Thoracic aorta (tissue), 2 donors: ENCODE results near the gene RUNX2. TPM values are rescaled to one million over a fixed set of nuclear protein-coding genes. Genes with fewer than 3 reads are reported as not detected.
"Not testable (repeated sequence)": the region's sequence is repeated elsewhere in the genome, so short reads cannot be mapped to it uniquely, and the experiment has no call there.

ENCODE experiments used
- ATAC-seq: fragments of 150-250 bp; one replicate; pipeline ENCODE4 v1.8.0; 2017; ENCODE audit warnings: low read depth; ENCODE audit not compliant: insufficient number of reproducible peaks, low FRiP score
- DNase-seq: peaks from one replicate; pipeline ENCODE4 v3.0.0-alpha.2; 2020; ENCODE audit warnings: low spot score
- H3K27ac ChIP-seq, 2 donors: fragments of 200-600 bp; sonication (generic); 1 replicate in 1 of 2; 2 replicates in 1 of 2; pipeline ENCODE4 v1.5.1; 2016; ENCODE audit warnings: mild to moderate bottlenecking in 2 of 2, moderate library complexity in 2 of 2
- H3K27me3 ChIP-seq: fragments of 200-600 bp; sonication (generic); replicated peaks from 2 replicates; pipeline ENCODE4 v1.6.0; 2016; ENCODE audit warnings: mild to moderate bottlenecking; ENCODE audit not compliant: insufficient read depth
- H3K36me3 ChIP-seq: fragments of 200-600 bp; sonication (generic); one replicate; pipeline ENCODE4 v1.5.1; 2016
- H3K4me1 ChIP-seq, 2 donors: fragments of 200-600 bp; sonication (generic); 1 replicate in 1 of 2; 2 replicates in 1 of 2; pipeline versions ENCODE4 v1.5.1 to v1.6.0; 2016; ENCODE audit warnings: low read depth in 2 of 2, mild to moderate bottlenecking in 1 of 2; ENCODE audit not compliant: control insufficient read depth in 1 of 2
- H3K4me3 ChIP-seq: fragments of 200-600 bp; sonication (generic); 2 replicates; pipeline ENCODE4 v1.5.1; 2016; ENCODE audit warnings: mild to moderate bottlenecking
- H3K9me3 ChIP-seq: fragments of 200-600 bp; sonication (generic); 2 replicates; pipeline ENCODE4 v1.5.1; 2016
- total RNA-seq, 2 donors: library from RNA; depleted of rRNA; stranded (reverse); fragments of >200 nt; gene quantifications; one replicate each; pipeline versions ENCODE4 v1.1.0 to v1.2.3, GENCODE V29; 2016
- TF ChIP-seq, protein P1 (sequence below): fragments of 200-600 bp; sonication (generic); IDR thresholded peaks from one replicate; pipeline ENCODE4 v1.5.1; 2019; ENCODE audit warnings: antibody characterized with exemption

RUNX2 gene
- total RNA-seq, 2 donors from 2014 or later = 3.2 to 7.9 TPM

GRCh38 chr6:45554591-45554990, 226.5 kb downstream of the RUNX2 start:
- no peak for DNase-seq
- Histone ChIP-seq H3K27me3 (no peaks in the 10 kb centered on the region), H3K4me1 (peaks cover 5 to 9% of the 10 kb centered on the region in 2 donors), H3K27ac (no peak overlapping the region), H3K36me3 (no peaks in the 10 kb centered on the region), H3K4me3 (no peak overlapping the region), H3K9me3 (no peaks in the 10 kb centered on the region)
- no peak for ATAC-seq
- TF ChIP-seq, protein P1, sequence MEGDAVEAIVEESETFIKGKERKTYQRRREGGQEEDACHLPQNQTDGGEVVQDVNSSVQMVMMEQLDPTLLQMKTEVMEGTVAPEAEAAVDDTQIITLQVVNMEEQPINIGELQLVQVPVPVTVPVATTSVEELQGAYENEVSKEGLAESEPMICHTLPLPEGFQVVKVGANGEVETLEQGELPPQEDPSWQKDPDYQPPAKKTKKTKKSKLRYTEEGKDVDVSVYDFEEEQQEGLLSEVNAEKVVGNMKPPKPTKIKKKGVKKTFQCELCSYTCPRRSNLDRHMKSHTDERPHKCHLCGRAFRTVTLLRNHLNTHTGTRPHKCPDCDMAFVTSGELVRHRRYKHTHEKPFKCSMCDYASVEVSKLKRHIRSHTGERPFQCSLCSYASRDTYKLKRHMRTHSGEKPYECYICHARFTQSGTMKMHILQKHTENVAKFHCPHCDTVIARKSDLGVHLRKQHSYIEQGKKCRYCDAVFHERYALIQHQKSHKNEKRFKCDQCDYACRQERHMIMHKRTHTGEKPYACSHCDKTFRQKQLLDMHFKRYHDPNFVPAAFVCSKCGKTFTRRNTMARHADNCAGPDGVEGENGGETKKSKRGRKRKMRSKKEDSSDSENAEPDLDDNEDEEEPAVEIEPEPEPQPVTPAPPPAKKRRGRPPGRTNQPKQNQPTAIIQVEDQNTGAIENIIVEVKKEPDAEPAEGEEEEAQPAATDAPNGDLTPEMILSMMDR = no peak

- H3K36me3 ChIP-seq = no peaks in the 10 kb centered on the region
- no peak overlapping the region for H3K27ac ChIP-seq
- TF ChIP-seq, protein P1 = no peak
- no peaks in the 10 kb centered on the region for H3K9me3 ChIP-seq
- no peaks in the 10 kb centered on the region for H3K27me3 ChIP-seq
- H3K4me1 ChIP-seq = peaks cover 5 to 9% of the 10 kb centered on the region in 2 donors
- peak overlapping the region; percentile 43 for H3K4me3 ChIP-seq
- DNase-seq (no peak), ATAC-seq (no peak)
Observed at GRCh38 chr6:45555981-45556771, 228.0 kb downstream of the RUNX2 start.

- Histone ChIP-seq H3K4me1 (peaks cover 5 to 9% of the 10 kb centered on the region in 2 donors), H3K9me3 (no peaks in the 10 kb centered on the region), H3K27ac (no peak overlapping the region), H3K36me3 (no peaks in the 10 kb centered on the region), H3K4me3 (no peak overlapping the region), H3K27me3 (no peaks in the 10 kb centered on the region)
- DNase-seq (no peak), ATAC-seq (no peak)
- TF ChIP-seq, protein P1 = no peak
Observed at GRCh38 chr6:45556828-45557227, 228.7 kb downstream of the RUNX2 start.

GRCh38 chr6:45557454-45557853, 229.3 kb downstream of the RUNX2 start:
- Histone ChIP-seq H3K4me1 (peaks cover 5 to 9% of the 10 kb centered on the region in 2 donors), H3K27me3 (no peaks in the 10 kb centered on the region), H3K4me3 (no peak overlapping the region), H3K27ac (no peak overlapping the region), H3K36me3 (no peaks in the 10 kb centered on the region), H3K9me3 (no peaks in the 10 kb centered on the region)
- no peak for ATAC-seq
- DNase-seq = no peak
- TF ChIP-seq, protein P1 = no peak

DNA sequence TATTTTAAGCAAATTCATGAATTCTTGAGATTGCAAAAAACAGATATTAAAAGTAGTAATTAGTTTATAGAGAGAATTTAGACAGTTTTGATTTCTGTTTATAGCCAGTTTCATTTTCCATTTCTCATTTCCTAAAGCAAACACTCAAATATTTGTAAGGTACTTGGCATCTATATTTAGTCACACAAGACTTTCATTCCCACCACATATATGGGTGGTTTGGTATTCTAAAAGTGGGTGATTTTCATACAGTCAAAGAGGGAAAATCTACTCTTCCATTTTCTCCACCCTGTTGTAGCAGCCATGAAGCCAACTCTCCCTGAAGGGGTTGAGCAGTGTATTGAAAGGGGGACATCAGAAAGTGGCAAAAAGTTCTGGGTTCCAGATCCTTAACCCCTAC, 230.7 kb downstream of the RUNX2 start:
- Histone ChIP-seq H3K27me3 (no peaks in the 10 kb centered on the region), H3K4me3 (no peak overlapping the region), H3K27ac (no peak overlapping the region), H3K4me1 (peaks cover 5 to 19% of the 10 kb centered on the region in 2 donors), H3K36me3 (no peaks in the 10 kb centered on the region), H3K9me3 (no peaks in the 10 kb centered on the region)
- ATAC-seq (no peak), DNase-seq (no peak)
- TF ChIP-seq, protein P1 = no peak

DNA sequence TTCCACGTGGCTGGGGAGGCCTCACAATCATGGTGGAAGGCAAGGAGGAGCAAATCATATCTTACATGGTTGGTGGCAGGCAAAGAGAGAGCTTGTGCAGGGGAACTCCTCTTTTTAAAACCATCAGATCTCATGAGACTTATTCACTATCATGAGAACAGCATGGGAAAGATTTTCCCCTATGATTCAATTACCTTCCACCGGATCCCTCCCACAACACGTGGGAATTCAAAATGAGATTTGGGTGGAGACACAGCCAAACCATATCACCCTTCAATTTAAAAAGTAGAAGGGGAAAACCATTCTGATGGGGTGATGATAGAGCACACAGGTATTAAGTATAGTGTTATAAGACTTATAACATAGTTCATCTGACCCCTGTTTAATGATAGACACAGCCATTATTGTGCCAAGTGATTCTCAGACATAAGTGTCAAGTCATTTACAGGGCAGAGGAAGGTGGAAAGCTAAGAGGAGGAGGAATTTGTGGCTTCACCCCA, 232.2 kb downstream of the RUNX2 start:
- not testable (repeated sequence) for ATAC-seq, DNase-seq, H3K36me3 ChIP-seq, H3K27ac ChIP-seq, H3K9me3 ChIP-seq, H3K27me3 ChIP-seq, H3K4me3 ChIP-seq
- peaks cover 5 to 20% of the 10 kb centered on the region in 2 donors for H3K4me1 ChIP-seq
